ENCODE measurements around the gene RALGPS1. TPM values are rescaled to one million over a fixed set of nuclear protein-coding genes. Genes with fewer than 3 reads are reported as not detected.

RALGPS1 gene
- polyA plus RNA-seq, 3 donors = 0.60 to 4.6 (median 1.3) TPM

GRCh38 chr9:127248241-127248640 lies 333.7 kb downstream of the RALGPS1 start:
- Mint-ChIP-seq H3K27ac (no peak overlapping the region), H3K4me3 (no peak overlapping the region), H3K36me3 (no peaks in the 10 kb centered on the region), H3K9me3 (no peaks in the 10 kb centered on the region), H3K4me1 (peaks cover 15% of the 10 kb centered on the region), H3K27me3 (ENCODE audit: low read depth in 3 of 3) (peaks cover 0 to 5% (median 5%) of the 10 kb centered on the region in 3 donors)
- no peaks in the 10 kb centered on the region for H4K20me1 ChIP-seq (ENCODE audit: insufficient read depth, low read length)
- peaks cover 7 to 12% of the 10 kb centered on the region in 2 donors for H3K4me1 ChIP-seq (ENCODE audit: control insufficient read depth in 1 of 2, insufficient read depth in 2 of 2, low read length in 2 of 2)
- intact Hi-C loops (cut with micrococcal nuclease) = no loop called here
- no peaks in the 10 kb centered on the region for H3K79me2 ChIP-seq (ENCODE audit: insufficient read depth, low read length)
- no peak overlapping the region for H3K4me2 ChIP-seq (replicated peaks; ENCODE audit: extremely low read depth, low read length, poor library complexity, severe bottlenecking)
- no peak overlapping the region for H3K4me3 ChIP-seq (replicated peaks in 1 of 3; ENCODE audit: low read depth in 2 of 3, low read length in 3 of 3)
- 100% methylated on average over 2 of the region's 3 CpGs for WGBS (ENCODE audit: insufficient coverage)
- no peaks in the 10 kb centered on the region for H3K36me3 ChIP-seq (replicated peaks in 1 of 2; ENCODE audit: control insufficient read depth in 1 of 2, insufficient read depth in 2 of 2, low read length in 2 of 2)
- no peak for DNase-seq
- H3K9me3 ChIP-seq (replicated peaks in 1 of 2; ENCODE audit: control insufficient read depth in 1 of 2, insufficient read depth in 1 of 2, low read length in 2 of 2) = no peaks in the 10 kb centered on the region
- no peak overlapping the region for H3K27ac ChIP-seq (ENCODE audit: low read depth in 1 of 2, low read length in 2 of 2)
- H3K27me3 ChIP-seq (ENCODE audit: control insufficient read depth in 2 of 2, insufficient read depth in 2 of 2, low read length in 2 of 2) = no peaks in the 10 kb centered on the region
- H3K9ac ChIP-seq (ENCODE audit: insufficient read depth, low read length, poor library complexity, severe bottlenecking) = no peak overlapping the region
- TF ChIP-seq, protein P1, sequence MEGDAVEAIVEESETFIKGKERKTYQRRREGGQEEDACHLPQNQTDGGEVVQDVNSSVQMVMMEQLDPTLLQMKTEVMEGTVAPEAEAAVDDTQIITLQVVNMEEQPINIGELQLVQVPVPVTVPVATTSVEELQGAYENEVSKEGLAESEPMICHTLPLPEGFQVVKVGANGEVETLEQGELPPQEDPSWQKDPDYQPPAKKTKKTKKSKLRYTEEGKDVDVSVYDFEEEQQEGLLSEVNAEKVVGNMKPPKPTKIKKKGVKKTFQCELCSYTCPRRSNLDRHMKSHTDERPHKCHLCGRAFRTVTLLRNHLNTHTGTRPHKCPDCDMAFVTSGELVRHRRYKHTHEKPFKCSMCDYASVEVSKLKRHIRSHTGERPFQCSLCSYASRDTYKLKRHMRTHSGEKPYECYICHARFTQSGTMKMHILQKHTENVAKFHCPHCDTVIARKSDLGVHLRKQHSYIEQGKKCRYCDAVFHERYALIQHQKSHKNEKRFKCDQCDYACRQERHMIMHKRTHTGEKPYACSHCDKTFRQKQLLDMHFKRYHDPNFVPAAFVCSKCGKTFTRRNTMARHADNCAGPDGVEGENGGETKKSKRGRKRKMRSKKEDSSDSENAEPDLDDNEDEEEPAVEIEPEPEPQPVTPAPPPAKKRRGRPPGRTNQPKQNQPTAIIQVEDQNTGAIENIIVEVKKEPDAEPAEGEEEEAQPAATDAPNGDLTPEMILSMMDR (IDR thresholded peaks at IDR 0.05) = no peak
- no peak overlapping the region for H2AFZ ChIP-seq (ENCODE audit: insufficient read depth, low read depth, low read length, poor library complexity, severe bottlenecking)

DNA sequence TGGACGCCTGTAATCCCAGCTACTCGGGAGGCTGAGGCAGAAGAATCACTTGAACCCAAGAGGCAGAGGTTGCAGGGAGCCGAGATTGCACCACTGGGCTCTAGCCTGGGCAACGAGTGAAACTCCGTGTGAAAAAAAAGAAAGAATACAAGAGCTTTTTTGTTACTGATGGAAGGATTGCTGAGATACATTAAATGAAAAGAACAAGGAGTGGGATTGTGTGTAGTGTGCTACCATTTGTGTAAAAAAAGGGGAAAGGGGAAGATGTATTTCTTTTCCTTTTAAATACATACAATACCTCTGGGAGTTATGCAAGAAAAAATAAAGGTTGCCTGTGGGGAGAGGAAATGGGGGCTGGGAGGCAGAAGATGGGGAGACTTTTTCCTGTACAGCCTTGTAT lies 335.3 kb downstream of the RALGPS1 start:
- H3K27ac Mint-ChIP-seq = no peak overlapping the region

More for the DNA sequence above, 335.3 kb downstream of the RALGPS1 start:
- 96% methylated on average over 5 of the region's 5 CpGs for WGBS (ENCODE audit: insufficient coverage)
- Histone ChIP-seq H3K4me1 (ENCODE audit: control insufficient read depth in 1 of 2, insufficient read depth in 2 of 2, low read length in 2 of 2) (peaks cover 3 to 6% of the 10 kb centered on the region in 2 donors), H3K27ac (ENCODE audit: low read depth in 1 of 2, low read length in 2 of 2) (no peak overlapping the region), H4K20me1 (ENCODE audit: insufficient read depth, low read length) (no peaks in the 10 kb centered on the region), H3K4me2 (replicated peaks; ENCODE audit: extremely low read depth, low read length, poor library complexity, severe bottlenecking) (no peak overlapping the region), H3K27me3 (ENCODE audit: control insufficient read depth in 2 of 2, insufficient read depth in 2 of 2, low read length in 2 of 2) (no peaks in the 10 kb centered on the region), H3K4me3 (replicated peaks in 1 of 3; ENCODE audit: low read depth in 2 of 3, low read length in 3 of 3) (no peak overlapping the region), H3K9ac (ENCODE audit: insufficient read depth, low read length, poor library complexity, severe bottlenecking) (no peak overlapping the region), H3K9me3 (replicated peaks in 1 of 2; ENCODE audit: control insufficient read depth in 1 of 2, insufficient read depth in 1 of 2, low read length in 2 of 2) (no peaks in the 10 kb centered on the region), H2AFZ (ENCODE audit: insufficient read depth, low read depth, low read length, poor library complexity, severe bottlenecking) (no peak overlapping the region), H3K36me3 (replicated peaks in 1 of 2; ENCODE audit: control insufficient read depth in 1 of 2, insufficient read depth in 2 of 2, low read length in 2 of 2) (no peaks in the 10 kb centered on the region), H3K79me2 (ENCODE audit: insufficient read depth, low read length) (no peaks in the 10 kb centered on the region)
- Mint-ChIP-seq H3K4me3 (no peak overlapping the region), H3K27me3 (ENCODE audit: low read depth in 3 of 3) (peaks cover 5 to 8% (median 6%) of the 10 kb centered on the region in 3 donors), H3K36me3 (no peaks in the 10 kb centered on the region), H3K4me1 (peaks cover 11% of the 10 kb centered on the region), H3K9me3 (peaks cover 0 to 1% (median 0%) of the 10 kb centered on the region in 7 donors)
- intact Hi-C loops (cut with micrococcal nuclease) = no loop called here
- TF ChIP-seq, protein P1 (IDR thresholded peaks at IDR 0.05) = no peak
- no peak for DNase-seq

Data from CD14-positive monocyte (primary cell).